A172 (cell line): Measurements from ENCODE around the gene PBX4. TPM values are rescaled to one million over a fixed set of nuclear protein-coding genes. Genes with fewer than 3 reads are reported as not detected.

Experiments used
- DNase-seq: peaks from one replicate; pipeline ENCODE4 v3.0.0-alpha.2; 2015; ENCODE audit warnings: low spot score
- total RNA-seq: library from RNA; depleted of rRNA; stranded (reverse); fragments of >200 nt; shearing (Covaris generic); gene quantifications from 2 replicates; pipeline ENCODE4 v1.2.3, GENCODE V29; 2014; rRNA removed

Gene PBX4
- total RNA-seq, 1 experiment from 2014 or later: 3.9 TPM

GRCh38 chr19:19526581-19527370, 91.7 kb downstream of the PBX4 start:
- no peak for DNase-seq

- no peak for DNase-seq
Observed at GRCh38 chr19:19525611-19526380, 92.7 kb downstream of the PBX4 start.

GRCh38 chr19:19524053-19524452, 94.4 kb downstream of the PBX4 start:
- DNase-seq: no peak

GRCh38 chr19:19523177-19523576, 95.3 kb downstream of the PBX4 start:
- DNase-seq: no peak

GRCh38 chr19:19520989-19521388, 97.5 kb downstream of the PBX4 start:
- no peak for DNase-seq

- no peak for DNase-seq
Observed at GRCh38 chr19:19517235-19517619, 101.3 kb downstream of the PBX4 start.

GRCh38 chr19:19515642-19516519, 102.6 kb downstream of the PBX4 start, which contains the start of gene NDUFA13:
NDUFA13 (plus strand) TSS chr19:19516225; CDS start chr19:19516239, 14 bp downstream.
- DNase-seq: peak; percentile 88

- DNase-seq: no peak
Observed at GRCh38 chr19:19514881-19515641, 103.4 kb downstream of the PBX4 start, which contains the start of gene TSSK6. TSSK6 (minus strand) TSS chr19:19515548; CDS start chr19:19515427, 121 bp downstream.

GRCh38 chr19:19514215-19514657, 104.3 kb downstream of the PBX4 start:
- no peak for DNase-seq

- DNase-seq: no peak
Observed at GRCh38 chr19:19513682-19514081, 104.8 kb downstream of the PBX4 start.

Other genes with a start within 250 kb of the PBX4 start
- gene GATAD2A, start 213.0 kb downstream of the PBX4 start, total RNA-seq: 62.1 and 84.0 TPM in 2 replicates
- gene TSSK6, start 103.1 kb downstream of the PBX4 start, total RNA-seq: 0.26 and 0.88 TPM in 2 replicates
- gene NDUFA13, start 102.5 kb downstream of the PBX4 start, total RNA-seq: 43.2 and 101 TPM in 2 replicates
- 0.62 and 1.1 TPM in 2 replicates for gene YJEFN3, start 89.8 kb downstream of the PBX4 start, total RNA-seq
- 0.02 and 0.05 TPM in 2 replicates for gene CILP2, start 80.4 kb downstream of the PBX4 start, total RNA-seq
- 2.1 and 3.0 TPM in 2 replicates for gene LPAR2, start 9.5 kb upstream of the PBX4 start, total RNA-seq
- 8.7 and 12.0 TPM in 2 replicates for gene GMIP, start 25.0 kb upstream of the PBX4 start, total RNA-seq
- 48.5 and 93.1 TPM in 2 replicates for gene ATP13A1, start 45.0 kb upstream of the PBX4 start, total RNA-seq
- 11.5 and 13.9 TPM in 2 replicates for gene ZNF101, start 50.2 kb upstream of the PBX4 start, total RNA-seq
- 5.9 and 7.4 TPM in 2 replicates for gene ZNF14, start 114.4 kb upstream of the PBX4 start, total RNA-seq
- not detected in 2 replicates for gene ZNF506, start 203.1 kb upstream of the PBX4 start, total RNA-seq
- gene ZNF253, start 247.2 kb upstream of the PBX4 start, total RNA-seq: 4.2 and 4.4 TPM in 2 replicates